Activated T-cell treated with anti-CD3 and anti-CD28 coated beads, Interleukin-2, amount 50 U/mL, for 24 hours (primary cell): ENCODE data around the gene CLEC3A.
A peak's percentile ranks its signal among the peaks of the same experiment; 100 is the strongest.

Experiments
- DNase-seq: peaks from one replicate; pipeline ENCODE4 v3.0.0-alpha.2; 2020
- H3K27ac Mint-ChIP-seq: 2 replicates; pipeline ENCODE4 v1.8.0; 2020; ENCODE audit warnings: mild to moderate bottlenecking, mixed read lengths
- H3K27me3 Mint-ChIP-seq: 2 replicates; pipeline ENCODE4 v1.8.0; 2020; ENCODE audit warnings: mixed read lengths
- H3K36me3 Mint-ChIP-seq: 2 replicates; pipeline ENCODE4 v1.8.0; 2020; ENCODE audit warnings: low read depth, mixed read lengths
- H3K4me1 Mint-ChIP-seq: 2 replicates; pipeline ENCODE4 v1.8.0; 2020; ENCODE audit warnings: low read depth, mixed read lengths
- H3K4me3 Mint-ChIP-seq: 2 replicates; pipeline ENCODE4 v1.8.0; 2020; ENCODE audit warnings: mild to moderate bottlenecking, moderate library complexity, mixed read lengths
- H3K9me3 Mint-ChIP-seq: 2 replicates; pipeline ENCODE4 v1.8.0; 2020; ENCODE audit warnings: mixed read lengths

Gene CLEC3A

DNA sequence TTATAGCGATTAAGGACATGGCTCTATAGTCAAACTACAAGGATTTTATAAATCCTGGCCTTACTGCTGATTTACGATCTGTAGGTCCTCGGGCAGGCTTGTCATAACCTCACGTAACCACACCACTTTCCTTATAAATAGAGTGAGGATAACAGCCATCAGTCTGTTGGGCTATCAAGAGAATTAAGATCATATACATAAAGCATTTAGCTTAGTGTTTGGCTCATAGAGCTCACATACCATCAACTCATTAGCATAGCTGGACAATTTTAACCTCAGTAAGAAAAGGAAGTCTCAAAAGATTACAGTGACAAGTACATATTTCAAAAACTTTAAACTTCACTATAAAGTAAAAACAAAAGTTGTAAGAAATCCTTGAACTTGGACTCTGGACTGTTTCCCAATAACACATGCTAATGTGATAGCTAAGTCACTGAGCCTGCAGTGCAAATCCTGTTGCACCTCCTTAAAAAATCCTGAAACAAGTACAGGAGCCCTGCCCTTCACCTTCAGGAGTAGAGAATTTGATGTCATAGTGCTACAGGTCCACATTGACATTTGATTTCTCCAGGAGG is 20.8 kb upstream of the CLEC3A start:
- DNase-seq = no peak
- Mint-ChIP-seq H3K27ac (no peak overlapping the region), H3K4me1 (no peaks in the 10 kb centered on the region), H3K27me3 (peaks cover 15% of the 10 kb centered on the region), H3K9me3 (peaks cover 4% of the 10 kb centered on the region), H3K4me3 (no peak overlapping the region), H3K36me3 (no peaks in the 10 kb centered on the region)

DNA sequence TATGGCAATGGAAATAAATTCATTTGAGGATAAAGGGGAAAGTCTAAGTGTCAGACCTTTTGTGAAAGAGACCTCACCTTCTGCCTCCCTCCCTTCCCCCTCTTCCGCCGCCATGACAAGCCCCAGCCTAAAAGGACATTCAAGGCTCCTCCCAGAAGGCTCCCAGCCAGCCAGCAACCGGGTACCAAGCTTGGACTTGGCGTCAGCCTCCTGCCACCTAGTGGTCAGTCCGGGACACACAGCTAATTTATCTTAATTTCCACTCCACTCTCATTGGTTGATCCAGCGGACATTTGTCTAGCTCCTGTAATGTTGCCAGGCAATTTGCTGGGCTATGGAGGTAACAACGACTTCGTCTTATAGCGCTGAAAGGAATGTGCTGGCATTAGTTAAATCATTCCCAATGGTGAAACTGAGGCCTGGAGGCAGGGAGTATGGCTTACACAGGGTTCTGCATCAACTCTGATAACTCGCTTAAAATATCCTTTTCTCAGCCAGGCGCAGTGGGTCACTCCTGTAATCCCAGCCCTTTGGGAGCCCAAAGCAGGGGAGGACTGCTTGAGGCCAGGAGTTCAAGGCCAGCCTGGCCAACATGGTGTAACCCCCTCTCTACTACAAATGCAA is 19.3 kb upstream of the CLEC3A start:
- H3K27ac Mint-ChIP-seq = no peak overlapping the region
- no peak overlapping the region for H3K4me3 Mint-ChIP-seq
- peak; percentile 71 for DNase-seq
- H3K4me1 Mint-ChIP-seq = no peaks in the 10 kb centered on the region
- no peaks in the 10 kb centered on the region for H3K9me3 Mint-ChIP-seq
- H3K27me3 Mint-ChIP-seq = peaks cover 15% of the 10 kb centered on the region
- H3K36me3 Mint-ChIP-seq = no peaks in the 10 kb centered on the region

DNA sequence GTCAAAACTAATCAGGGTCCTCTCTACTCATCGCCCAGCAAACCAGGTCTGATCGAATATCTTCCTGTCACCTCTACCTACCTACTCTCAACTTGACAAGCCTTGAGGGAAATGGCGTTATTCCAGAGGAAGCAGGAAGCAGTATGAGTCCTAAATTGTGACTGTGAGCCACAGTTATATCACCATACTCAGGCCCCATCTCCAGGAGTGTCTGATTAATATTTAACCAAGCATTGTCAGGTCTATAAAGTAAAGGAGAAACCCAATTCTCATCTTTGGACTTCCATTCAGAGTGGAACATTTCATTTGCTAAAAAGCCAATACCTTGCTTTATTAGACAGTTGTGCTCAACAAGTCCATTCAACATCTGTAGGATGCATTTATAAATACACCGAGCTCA is 17.8 kb upstream of the CLEC3A start:
- Mint-ChIP-seq H3K4me1 (no peaks in the 10 kb centered on the region), H3K36me3 (no peaks in the 10 kb centered on the region), H3K27me3 (peaks cover 10% of the 10 kb centered on the region), H3K9me3 (no peaks in the 10 kb centered on the region), H3K27ac (no peak overlapping the region), H3K4me3 (no peak overlapping the region)
- no peak for DNase-seq

- Mint-ChIP-seq H3K9me3 (no peaks in the 10 kb centered on the region), H3K36me3 (no peaks in the 10 kb centered on the region), H3K27me3 (peaks cover 5% of the 10 kb centered on the region), H3K4me1 (no peaks in the 10 kb centered on the region), H3K4me3 (no peak overlapping the region), H3K27ac (no peak overlapping the region)
- DNase-seq = no peak
Observed at GRCh38 chr16:78005881-78006280, 16.5 kb upstream of the CLEC3A start.

DNA sequence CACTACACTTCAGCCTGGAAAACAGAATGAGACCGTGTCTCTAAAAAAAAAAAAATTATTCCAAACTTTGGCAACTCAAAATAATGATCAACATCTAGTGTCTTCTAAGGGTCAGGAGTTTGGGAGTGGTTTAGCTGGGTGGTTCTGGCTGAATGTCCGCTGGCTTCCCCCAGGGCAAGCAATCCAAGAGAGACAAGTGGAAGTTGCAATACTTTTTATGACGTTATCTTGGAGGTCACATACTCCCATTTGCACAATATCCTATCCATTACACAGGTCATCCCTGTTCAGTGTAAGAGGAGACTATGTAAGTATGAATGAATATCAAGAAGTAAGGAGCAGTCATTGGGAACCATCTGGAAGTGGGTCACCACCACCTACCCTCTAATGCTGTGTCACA is 15.2 kb upstream of the CLEC3A start:
- DNase-seq = no peak
- Mint-ChIP-seq H3K9me3 (no peaks in the 10 kb centered on the region), H3K4me1 (no peaks in the 10 kb centered on the region), H3K4me3 (no peak overlapping the region), H3K27ac (no peak overlapping the region), H3K36me3 (no peaks in the 10 kb centered on the region), H3K27me3 (peaks cover 8% of the 10 kb centered on the region)

DNA sequence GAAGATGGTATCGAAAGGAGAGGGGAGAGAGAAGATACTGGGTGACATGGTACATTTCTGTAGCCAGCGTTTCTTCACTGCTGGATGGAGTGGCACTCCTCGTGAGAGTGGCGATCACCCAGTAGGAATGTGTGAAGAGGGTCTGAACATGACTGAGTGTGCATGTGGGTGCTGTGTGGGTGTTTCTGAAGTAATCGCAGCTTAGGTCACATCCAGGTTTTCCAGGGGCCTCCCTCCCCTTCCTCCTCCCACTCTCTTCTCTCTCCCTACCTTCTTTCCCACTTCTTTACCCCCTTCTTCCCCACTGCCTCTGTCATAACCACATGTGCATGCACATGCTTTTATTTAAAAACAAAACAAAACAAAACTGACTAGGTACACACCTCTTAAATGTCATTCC is 1.8 kb downstream of the CLEC3A start:
- Mint-ChIP-seq H3K36me3 (no peaks in the 10 kb centered on the region), H3K27ac (no peak overlapping the region), H3K27me3 (peaks cover 27% of the 10 kb centered on the region), H3K4me1 (no peaks in the 10 kb centered on the region), H3K9me3 (no peaks in the 10 kb centered on the region), H3K4me3 (no peak overlapping the region)
- DNase-seq = no peak

GRCh38 chr16:78025631-78026030 is 3.3 kb downstream of the CLEC3A start:
- Mint-ChIP-seq H3K27ac (no peak overlapping the region), H3K4me3 (no peak overlapping the region), H3K36me3 (no peaks in the 10 kb centered on the region), H3K4me1 (no peaks in the 10 kb centered on the region), H3K27me3 (peaks cover 27% of the 10 kb centered on the region), H3K9me3 (no peaks in the 10 kb centered on the region)
- DNase-seq = no peak

- peaks cover 22% of the 10 kb centered on the region for H3K27me3 Mint-ChIP-seq
- no peaks in the 10 kb centered on the region for H3K4me1 Mint-ChIP-seq
- no peak overlapping the region for H3K4me3 Mint-ChIP-seq
- H3K36me3 Mint-ChIP-seq = no peaks in the 10 kb centered on the region
- no peak for DNase-seq
- H3K9me3 Mint-ChIP-seq = no peaks in the 10 kb centered on the region
- no peak overlapping the region for H3K27ac Mint-ChIP-seq
Observed at GRCh38 chr16:78028018-78028417, 5.7 kb downstream of the CLEC3A start.

GRCh38 chr16:78034530-78034929 is 12.2 kb downstream of the CLEC3A start:
- H3K27ac Mint-ChIP-seq = peak overlapping the region; percentile 48
- H3K9me3 Mint-ChIP-seq = no peaks in the 10 kb centered on the region
- peaks cover 11% of the 10 kb centered on the region for H3K27me3 Mint-ChIP-seq
- no peaks in the 10 kb centered on the region for H3K36me3 Mint-ChIP-seq
- H3K4me3 Mint-ChIP-seq = no peak overlapping the region
- H3K4me1 Mint-ChIP-seq = peaks cover 16% of the 10 kb centered on the region
- no peak for DNase-seq

GRCh38 chr16:78035012-78035411 is 12.7 kb downstream of the CLEC3A start:
- Mint-ChIP-seq H3K4me3 (no peak overlapping the region), H3K9me3 (no peaks in the 10 kb centered on the region), H3K27me3 (peaks cover 11% of the 10 kb centered on the region), H3K27ac (no peak overlapping the region), H3K36me3 (no peaks in the 10 kb centered on the region), H3K4me1 (peaks cover 16% of the 10 kb centered on the region)
- DNase-seq = no peak

GRCh38 chr16:78040396-78040795 is 18.0 kb downstream of the CLEC3A start:
- Mint-ChIP-seq H3K9me3 (no peaks in the 10 kb centered on the region), H3K4me1 (no peaks in the 10 kb centered on the region), H3K27ac (no peak overlapping the region), H3K4me3 (no peak overlapping the region), H3K27me3 (peaks cover 35% of the 10 kb centered on the region), H3K36me3 (no peaks in the 10 kb centered on the region)
- no peak for DNase-seq

GRCh38 chr16:78045865-78046581 is 23.7 kb downstream of the CLEC3A start:
- H3K36me3 Mint-ChIP-seq = no peaks in the 10 kb centered on the region
- no peak overlapping the region for H3K27ac Mint-ChIP-seq
- H3K4me1 Mint-ChIP-seq = peaks cover 2% of the 10 kb centered on the region
- peak; percentile 48 for DNase-seq
- no peak overlapping the region for H3K4me3 Mint-ChIP-seq
- H3K9me3 Mint-ChIP-seq = no peaks in the 10 kb centered on the region
- peaks cover 47% of the 10 kb centered on the region for H3K27me3 Mint-ChIP-seq

DNA sequence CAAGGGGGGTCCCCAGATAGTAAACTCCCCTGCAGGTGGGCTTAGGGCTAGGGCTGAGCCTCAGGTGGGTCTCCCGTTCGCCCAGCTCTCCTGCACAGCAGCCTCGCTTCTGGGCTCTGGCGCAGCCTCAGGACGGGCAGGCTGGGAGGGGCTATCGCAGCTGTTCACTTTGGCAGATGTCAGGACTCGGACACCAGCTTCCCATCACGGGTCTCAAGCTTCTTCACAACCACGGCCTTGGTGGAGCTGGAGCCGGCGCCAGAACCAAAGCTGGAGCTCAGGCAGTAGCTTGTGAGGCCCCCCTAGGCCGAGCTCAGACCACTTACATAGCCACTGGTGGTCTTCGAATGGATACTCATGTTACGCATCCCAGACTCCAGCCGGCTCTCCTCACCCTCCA is 26.0 kb downstream of the CLEC3A start:
- H3K27ac Mint-ChIP-seq = no peak overlapping the region
- no peaks in the 10 kb centered on the region for H3K9me3 Mint-ChIP-seq
- H3K36me3 Mint-ChIP-seq = no peaks in the 10 kb centered on the region
- DNase-seq = no peak
- H3K4me1 Mint-ChIP-seq = peaks cover 2% of the 10 kb centered on the region
- H3K4me3 Mint-ChIP-seq = no peak overlapping the region
- H3K27me3 Mint-ChIP-seq = peaks cover 33% of the 10 kb centered on the region

- Mint-ChIP-seq H3K27me3 (peaks cover 20% of the 10 kb centered on the region), H3K36me3 (no peaks in the 10 kb centered on the region), H3K9me3 (no peaks in the 10 kb centered on the region), H3K27ac (no peak overlapping the region), H3K4me1 (no peaks in the 10 kb centered on the region), H3K4me3 (no peak overlapping the region)
- DNase-seq = no peak
Observed at GRCh38 chr16:78050734-78051400, 28.5 kb downstream of the CLEC3A start.
